Mucosa of descending colon (tissue), 3 donors: ENCODE data around the gene SLIT3. TPM values are rescaled to one million over a fixed set of nuclear protein-coding genes. Genes with fewer than 3 reads are reported as not detected.

Experiments used
- ATAC-seq: fragments of 200-7000 bp; cut with Tn5 transposase; one replicate; pipeline ENCODE4 v1.9.1; 2020; ENCODE audit warnings: mild to moderate bottlenecking, moderate library complexity
- DNase-seq, 3 donors: peaks; one replicate each; pipeline ENCODE4 v3.0.0-alpha.2; 2020
- H3K36me3 ChIP-seq: fragments of 200-600 bp; one replicate; pipeline ENCODE4 v1.8.0; 2021; ENCODE audit warnings: low read depth, mild to moderate bottlenecking
- H3K4me1 ChIP-seq: fragments of 200-600 bp; one replicate; pipeline ENCODE4 v1.8.0; 2021; ENCODE audit warnings: low read depth, mild to moderate bottlenecking
- H3K4me3 ChIP-seq: fragments of 200-600 bp; one replicate; pipeline ENCODE4 v1.8.0; 2021; ENCODE audit warnings: mild to moderate bottlenecking
- H3K9me3 ChIP-seq: fragments of 200-600 bp; one replicate; pipeline ENCODE4 v1.8.0; 2021; ENCODE audit warnings: mild to moderate bottlenecking
- CTCF ChIP-seq: fragments of 200-600 bp; IDR thresholded peaks from one replicate; pipeline ENCODE4 v1.8.0; 2022; ENCODE audit warnings: antibody characterized with exemption, mild to moderate bottlenecking
- intact Hi-C, 2 donors: fragments of 100-400 bp; cut with DNase I in 1 of 2; cut with micrococcal nuclease in 1 of 2; formaldehyde crosslinking; loops; one replicate each; pipeline versions ENCODE4 v1.11.0 to v1.11.1; 2022; cut with DNase I, micrococcal nuclease
- total RNA-seq, 3 donors: library from RNA; stranded (reverse); fragmentation: NEBNext Ultra II Directional in 2 of 3; extraction: Animal tissue kit (Norgen Biotek cat#: 25700) in 2 of 3; gene quantifications; one replicate each; pipeline versions ENCODE4 v1.2.1 to v1.2.4, GENCODE V29; 2021 to 2023
- donor health status: DM: no; HTN: no; CAD: no; lungs with moderate emphysema.
- donor health status: DM: no; HTN: no; CAD: no.
- donor health status: DM: no; HTN: yes; CAD: no.

SLIT3 gene
- total RNA-seq, 3 donors from 2014 or later: 4.2 to 25.5 (median 16.1) TPM

- ATAC-seq (no peak), DNase-seq (no peak)
- no peaks in the 10 kb centered on the region for H3K4me1 ChIP-seq
- TF ChIP-seq CTCF: no peak
- no peaks in the 10 kb centered on the region for H3K36me3 ChIP-seq
- no peak overlapping the region for H3K4me3 ChIP-seq
- intact Hi-C loops: no loop called here
- H3K9me3 ChIP-seq: no peaks in the 10 kb centered on the region
These were observed 348.7 kb downstream of the SLIT3 start for GRCh38 chr5:168952196-168952595.

- Histone ChIP-seq H3K4me3 (no peak overlapping the region), H3K9me3 (no peaks in the 10 kb centered on the region), H3K4me1 (no peaks in the 10 kb centered on the region), H3K36me3 (no peaks in the 10 kb centered on the region)
- intact Hi-C loops: no loop called here
- no peak for TF ChIP-seq CTCF
- DNase-seq (no peak), ATAC-seq (no peak)
These were observed 349.2 kb downstream of the SLIT3 start for GRCh38 chr5:168951769-168952168.

GRCh38 chr5:168951356-168951755 is 349.6 kb downstream of the SLIT3 start:
- no peaks in the 10 kb centered on the region for H3K9me3 ChIP-seq

GRCh38 chr5:168950241-168950951 is 350.5 kb downstream of the SLIT3 start:
- no peak for ATAC-seq
- intact Hi-C loops: no loop called here
- no peaks in the 10 kb centered on the region for H3K9me3 ChIP-seq
- no peaks in the 10 kb centered on the region for H3K4me1 ChIP-seq
- TF ChIP-seq CTCF: no peak
- H3K4me3 ChIP-seq: no peak overlapping the region
- DNase-seq: no peak
- no peaks in the 10 kb centered on the region for H3K36me3 ChIP-seq

More at GRCh38 chr5:168951356-168951755, 349.6 kb downstream of the SLIT3 start:
- ATAC-seq: peak; percentile 23
- no peak for TF ChIP-seq CTCF
- Histone ChIP-seq H3K36me3 (no peaks in the 10 kb centered on the region), H3K4me3 (no peak overlapping the region), H3K4me1 (no peaks in the 10 kb centered on the region)
- no peak for DNase-seq
- intact Hi-C loops: no loop called here

GRCh38 chr5:168948746-168949145 is 352.2 kb downstream of the SLIT3 start:
- DNase-seq (no peak), ATAC-seq (no peak)
- no peaks in the 10 kb centered on the region for H3K36me3 ChIP-seq
- no peak overlapping the region for H3K4me3 ChIP-seq
- no peak for TF ChIP-seq CTCF
- intact Hi-C loops: no loop called here
- H3K9me3 ChIP-seq: no peaks in the 10 kb centered on the region
- H3K4me1 ChIP-seq: no peaks in the 10 kb centered on the region
